Caco-2 (cell line): ENCODE data around the gene SVEP1. TPM values are rescaled to one million over a fixed set of nuclear protein-coding genes. Genes with fewer than 3 reads are reported as not detected.

ENCODE experiments used
- BruUV-seq: library from RNA; stranded (reverse); fragments of 400-500 nt; replicated peaks from 2 replicates; lab custom pipeline; 2021; lab: Mats Ljungman, UMichigan
- CTCF ChIA-PET: fragments of 300-600 bp; sonication (Branson Sonifier 250); formaldehyde crosslinking; loops from one replicate; lab custom pipeline; 2022; ENCODE audit warnings: antibody characterized with exemption; lab: Charles Lee
- POLR2A ChIA-PET: fragments of 300-600 bp; sonication (Branson Sonifier 250); formaldehyde crosslinking; loops from one replicate; lab custom pipeline; 2022; ENCODE audit warnings: antibody characterized with exemption; lab: Charles Lee
- DNase-seq, 2 experiments: peaks; one replicate each; pipeline versions ENCODE4 v3.0.0 to v3.0.0-alpha.2; 2020 to 2022
- H3K27me3 ChIP-seq: replicated peaks from 2 replicates; pipeline ENCODE4 v1.6.0; 2011; ENCODE audit warnings: low read length; ENCODE audit not compliant: control insufficient read depth, insufficient read depth
- H3K36me3 ChIP-seq: 2 replicates; pipeline ENCODE4 v1.5.1; 2011; ENCODE audit warnings: low read length; ENCODE audit not compliant: control insufficient read depth, insufficient read depth
- H3K4me1 ChIP-seq: fragments of 250-450 bp; sonication (Bioruptor Pico); 2 replicates; pipeline ENCODE4 v1.5.1; 2020; ENCODE audit warnings: mild to moderate bottlenecking
- H3K4me3 ChIP-seq: 2 replicates; pipeline ENCODE4 v1.5.1; 2011; ENCODE audit warnings: low read depth, mild to moderate bottlenecking, control low read depth, low read length
- H3K9me3 ChIP-seq: fragments of 250-450 bp; sonication (Bioruptor Pico); 2 replicates; pipeline ENCODE4 v1.5.1; 2020; ENCODE audit warnings: mild to moderate bottlenecking, moderate library complexity
- H3K27ac Mint-ChIP-seq: one replicate; pipeline ENCODE4 v1.8.0; 2022; ENCODE audit warnings: mixed read lengths; ENCODE audit not compliant: unreplicated experiment
- H3K27me3 Mint-ChIP-seq: one replicate; pipeline ENCODE4 v1.8.0; 2022; ENCODE audit warnings: mixed read lengths; ENCODE audit not compliant: insufficient read depth, unreplicated experiment
- H3K36me3 Mint-ChIP-seq: one replicate; pipeline ENCODE4 v1.8.0; 2022; ENCODE audit warnings: mild to moderate bottlenecking, mixed read lengths; ENCODE audit not compliant: insufficient read depth, unreplicated experiment
- H3K4me1 Mint-ChIP-seq: one replicate; pipeline ENCODE4 v1.8.0; 2022; ENCODE audit warnings: low read depth, mixed read lengths; ENCODE audit not compliant: unreplicated experiment
- H3K4me3 Mint-ChIP-seq: one replicate; pipeline ENCODE4 v1.8.0; 2022; ENCODE audit warnings: mild to moderate bottlenecking, moderate library complexity, mixed read lengths; ENCODE audit not compliant: unreplicated experiment
- H3K9me3 Mint-ChIP-seq: one replicate; pipeline ENCODE4 v1.8.0; 2022; ENCODE audit warnings: mixed read lengths; ENCODE audit not compliant: unreplicated experiment
- CTCF ChIP-seq, 2 experiments: fragments of 200-600 bp in 1 of 2; IDR thresholded peaks; 1 replicate in 1 of 2; 2 replicates in 1 of 2; pipeline versions ENCODE4 v1.5.1 to v1.8.0; 2011 to 2022; ENCODE audit warnings: antibody characterized with exemption in 1 of 2, control low read depth in 1 of 2, inconsistent platforms in 1 of 2, low read depth in 1 of 2, low read length in 1 of 2, mild to moderate bottlenecking in 1 of 2, moderate library complexity in 1 of 2; ENCODE audit not compliant: insufficient read depth in 1 of 2, severe bottlenecking in 1 of 2, unreplicated experiment in 1 of 2
- intact Hi-C: fragments of 100-400 bp; cut with micrococcal nuclease; formaldehyde crosslinking; loops from one replicate; pipeline ENCODE4 v1.10.0; 2022; ENCODE audit not compliant: unreplicated experiment
- total RNA-seq: library from RNA; stranded (reverse); gene quantifications from 2 replicates; pipeline ENCODE4 v1.2.3, GENCODE V29; 2022

The SVEP1 gene
- total RNA-seq, 1 experiment from 2014 or later: 2.9 TPM

GRCh38 chr9:110545705-110546104 is 33.8 kb downstream of the SVEP1 start:
- no peak for DNase-seq
- CTCF ChIA-PET: no interaction called here
- intact Hi-C loops: no loop called here
- H3K36me3 Mint-ChIP-seq: no peaks in the 10 kb centered on the region
- H3K27me3 ChIP-seq: no peaks in the 10 kb centered on the region
- no peaks in the 10 kb centered on the region for H3K4me1 Mint-ChIP-seq
- no peak overlapping the region for H3K27ac Mint-ChIP-seq
- H3K4me1 ChIP-seq: peaks cover 8% of the 10 kb centered on the region
- H3K4me3 Mint-ChIP-seq: no peak overlapping the region
- no peaks in the 10 kb centered on the region for H3K9me3 ChIP-seq
- BruUV-seq: no TSS peak
- POLR2A ChIA-PET: no interaction called here
- no peak overlapping the region for H3K4me3 ChIP-seq
- no peak for TF ChIP-seq CTCF (IDR thresholded peaks at IDR 0.05; ENCODE audit: insufficient read depth in 1 of 2, low read depth in 1 of 2, low read length in 1 of 2, severe bottlenecking in 1 of 2, unreplicated experiment in 1 of 2)
- no peaks in the 10 kb centered on the region for H3K36me3 ChIP-seq
- no peaks in the 10 kb centered on the region for H3K27me3 Mint-ChIP-seq
- no peaks in the 10 kb centered on the region for H3K9me3 Mint-ChIP-seq

- CTCF ChIA-PET: no interaction called here
- POLR2A ChIA-PET: no interaction called here
- Histone ChIP-seq H3K36me3 (no peaks in the 10 kb centered on the region), H3K4me3 (no peak overlapping the region), H3K27me3 (no peaks in the 10 kb centered on the region), H3K9me3 (no peaks in the 10 kb centered on the region), H3K4me1 (peaks cover 8% of the 10 kb centered on the region)
- H3K27ac Mint-ChIP-seq: no peak overlapping the region
- intact Hi-C loops: no loop called here
- H3K36me3 Mint-ChIP-seq: no peaks in the 10 kb centered on the region
- no peak overlapping the region for H3K4me3 Mint-ChIP-seq
- no peak for DNase-seq
- no peak for TF ChIP-seq CTCF (IDR thresholded peaks at IDR 0.05; ENCODE audit: insufficient read depth in 1 of 2, low read depth in 1 of 2, low read length in 1 of 2, severe bottlenecking in 1 of 2, unreplicated experiment in 1 of 2)
- no peaks in the 10 kb centered on the region for H3K4me1 Mint-ChIP-seq
- H3K9me3 Mint-ChIP-seq: no peaks in the 10 kb centered on the region
- BruUV-seq: no TSS peak
- H3K27me3 Mint-ChIP-seq: peaks cover 3% of the 10 kb centered on the region
Measured at GRCh38 chr9:110543631-110544051, 35.9 kb downstream of the SVEP1 start.

DNA sequence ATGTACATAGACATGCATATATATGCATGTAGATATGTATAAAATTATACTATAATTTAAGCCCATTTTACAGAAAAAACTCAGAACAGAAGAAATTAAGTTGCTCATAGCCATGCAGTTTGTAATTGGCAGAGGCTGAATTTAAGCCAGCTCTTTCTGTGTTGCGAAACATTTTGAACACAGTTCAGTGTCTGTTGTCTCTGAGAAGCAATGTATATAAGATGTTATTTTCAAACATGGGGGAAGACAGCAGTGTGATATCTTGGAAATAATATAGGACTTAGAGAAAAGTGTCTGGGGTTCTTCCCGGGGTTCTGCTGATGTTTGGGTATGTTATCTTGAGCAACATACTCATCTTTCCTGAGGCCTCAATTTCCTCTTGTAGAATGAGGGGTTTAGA is 37.6 kb downstream of the SVEP1 start:
- DNase-seq: no peak
- Mint-ChIP-seq H3K36me3 (no peaks in the 10 kb centered on the region), H3K27me3 (peaks cover 3% of the 10 kb centered on the region), H3K9me3 (no peaks in the 10 kb centered on the region), H3K4me1 (no peaks in the 10 kb centered on the region), H3K27ac (no peak overlapping the region), H3K4me3 (no peak overlapping the region)
- Histone ChIP-seq H3K4me1 (peaks cover 8% of the 10 kb centered on the region), H3K4me3 (no peak overlapping the region), H3K9me3 (no peaks in the 10 kb centered on the region), H3K27me3 (no peaks in the 10 kb centered on the region), H3K36me3 (no peaks in the 10 kb centered on the region)
- no TSS peak for BruUV-seq
- TF ChIP-seq CTCF (IDR thresholded peaks at IDR 0.05; ENCODE audit: insufficient read depth in 1 of 2, low read depth in 1 of 2, low read length in 1 of 2, severe bottlenecking in 1 of 2, unreplicated experiment in 1 of 2): no peak
- intact Hi-C loops: no loop called here
- ChIA-PET POLR2A (no interaction called here), CTCF (no interaction called here)
